ENCODE results near the gene CDH10.

DNA sequence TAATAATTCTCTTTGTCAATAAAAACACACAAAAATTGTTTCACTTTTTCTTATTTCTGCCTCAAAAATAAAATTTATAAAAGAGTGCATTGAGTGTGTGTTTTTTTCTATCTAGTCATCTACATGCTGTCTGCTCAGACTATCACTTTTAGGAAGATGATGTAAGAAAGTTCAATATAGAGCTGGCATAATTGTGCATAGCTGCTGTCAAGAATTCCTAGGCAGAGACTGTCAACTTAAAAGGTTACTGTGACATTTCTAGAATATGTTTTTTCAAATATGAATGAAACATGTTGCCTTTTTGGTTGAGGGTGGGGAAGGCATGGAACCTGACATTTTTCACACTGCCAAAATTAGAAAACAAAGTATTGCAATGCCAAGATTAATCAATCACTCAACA, 172.3 kb downstream of the CDH10 start:
- TF ChIP-seq, protein P1, sequence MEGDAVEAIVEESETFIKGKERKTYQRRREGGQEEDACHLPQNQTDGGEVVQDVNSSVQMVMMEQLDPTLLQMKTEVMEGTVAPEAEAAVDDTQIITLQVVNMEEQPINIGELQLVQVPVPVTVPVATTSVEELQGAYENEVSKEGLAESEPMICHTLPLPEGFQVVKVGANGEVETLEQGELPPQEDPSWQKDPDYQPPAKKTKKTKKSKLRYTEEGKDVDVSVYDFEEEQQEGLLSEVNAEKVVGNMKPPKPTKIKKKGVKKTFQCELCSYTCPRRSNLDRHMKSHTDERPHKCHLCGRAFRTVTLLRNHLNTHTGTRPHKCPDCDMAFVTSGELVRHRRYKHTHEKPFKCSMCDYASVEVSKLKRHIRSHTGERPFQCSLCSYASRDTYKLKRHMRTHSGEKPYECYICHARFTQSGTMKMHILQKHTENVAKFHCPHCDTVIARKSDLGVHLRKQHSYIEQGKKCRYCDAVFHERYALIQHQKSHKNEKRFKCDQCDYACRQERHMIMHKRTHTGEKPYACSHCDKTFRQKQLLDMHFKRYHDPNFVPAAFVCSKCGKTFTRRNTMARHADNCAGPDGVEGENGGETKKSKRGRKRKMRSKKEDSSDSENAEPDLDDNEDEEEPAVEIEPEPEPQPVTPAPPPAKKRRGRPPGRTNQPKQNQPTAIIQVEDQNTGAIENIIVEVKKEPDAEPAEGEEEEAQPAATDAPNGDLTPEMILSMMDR (IDR thresholded peaks at IDR 0.05; ENCODE audit: extremely low read depth in 1 of 2, insufficient read depth in 1 of 2, low read depth in 1 of 2, low read length in 2 of 2), result no peak
- TF ChIP-seq POLR2A (IDR thresholded peaks at IDR 0.05; ENCODE audit: low read depth, low read length), result no peak
